GM23338 (cell line): Measurements from ENCODE around the gene SCOC. TPM values are rescaled to one million over a fixed set of nuclear protein-coding genes. Genes with fewer than 3 reads are reported as not detected.
A peak's percentile ranks its signal among the peaks of the same experiment; 100 is the strongest.
"Not testable (repeated sequence)": the region's sequence is repeated elsewhere in the genome, so short reads cannot be mapped to it uniquely, and the experiment has no call there.

Experiments used
- ATAC-seq: fragments of 200-7000 bp; cut with Tn5 transposase; 3 replicates; pipeline ENCODE4 v1.9.1; 2020
- DNase-seq: peaks from one replicate; pipeline ENCODE4 v3.0.0-alpha.2; 2015; ENCODE audit warnings: low spot score
- H2AFZ ChIP-seq: fragments of 200-600 bp; sonication (generic); 2 replicates; pipeline ENCODE4 v1.8.0; 2016; ENCODE audit warnings: antibody characterized with exemption, mild to moderate bottlenecking, moderate library complexity
- H3F3A ChIP-seq: fragments of 200-600 bp; sonication (generic); replicated peaks from 2 replicates; pipeline ENCODE4 v1.8.0; 2017; ENCODE audit warnings: antibody characterized with exemption, mixed run types, low read depth
- H3K27ac ChIP-seq: fragments of 200-600 bp; sonication (generic); 2 replicates; pipeline ENCODE4 v1.6.1; 2016; ENCODE audit warnings: low read depth
- H3K27me3 ChIP-seq: fragments of 200-600 bp; sonication (generic); 2 replicates; pipeline ENCODE4 v1.8.0; 2016; ENCODE audit warnings: mild to moderate bottlenecking, mixed run types, moderate library complexity; ENCODE audit not compliant: insufficient read depth
- H3K36me3 ChIP-seq: fragments of 200-600 bp; sonication (generic); 2 replicates; pipeline ENCODE4 v1.8.0; 2016; ENCODE audit warnings: mild to moderate bottlenecking; ENCODE audit not compliant: insufficient read depth
- H3K4me1 ChIP-seq: fragments of 200-600 bp; sonication (generic); 2 replicates; pipeline ENCODE4 v1.8.0; 2016; ENCODE audit warnings: mild to moderate bottlenecking, moderate library complexity; ENCODE audit not compliant: insufficient read depth
- H3K4me2 ChIP-seq: fragments of 200-600 bp; sonication (generic); 2 replicates; pipeline ENCODE4 v1.7.1; 2017; ENCODE audit warnings: mixed run types
- H3K4me3 ChIP-seq: fragments of 200-600 bp; sonication (generic); 2 replicates; pipeline ENCODE4 v1.6.1; 2016; ENCODE audit warnings: mixed run types
- H3K79me2 ChIP-seq: fragments of 200-600 bp; sonication (generic); replicated peaks from 2 replicates; pipeline ENCODE4 v1.8.0; 2017; ENCODE audit warnings: mild to moderate bottlenecking; ENCODE audit not compliant: insufficient read depth
- H3K9me2 ChIP-seq: fragments of 200-600 bp; sonication (generic); 2 replicates; pipeline ENCODE4 v1.8.0; 2017; ENCODE audit not compliant: insufficient read depth
- H4K20me1 ChIP-seq: fragments of 200-600 bp; sonication (generic); replicated peaks from 2 replicates; pipeline ENCODE4 v1.8.0; 2017; ENCODE audit warnings: mild to moderate bottlenecking; ENCODE audit not compliant: insufficient read depth
- H3K27ac Mint-ChIP-seq: 2 replicates; pipeline ENCODE4 v1.8.0; 2020; ENCODE audit warnings: inconsistent platforms, mild to moderate bottlenecking, moderate library complexity, mixed read lengths
- H3K27me3 Mint-ChIP-seq: 3 replicates; pipeline ENCODE4 v1.8.0; 2022; ENCODE audit warnings: low read depth, mild to moderate bottlenecking, moderate library complexity, mixed read lengths, inconsistent platforms; ENCODE audit not compliant: insufficient read depth, poor library complexity
- H3K36me3 Mint-ChIP-seq: 3 replicates; pipeline ENCODE4 v1.8.0; 2021; ENCODE audit warnings: low read depth, mild to moderate bottlenecking, inconsistent platforms, moderate library complexity, mixed read lengths
- H3K4me1 Mint-ChIP-seq: 3 replicates; pipeline ENCODE4 v1.8.0; 2020; ENCODE audit warnings: mild to moderate bottlenecking, inconsistent platforms, mixed read lengths
- H3K4me3 Mint-ChIP-seq: 3 replicates; pipeline ENCODE4 v1.8.0; 2021; ENCODE audit warnings: moderate library complexity, mild to moderate bottlenecking, inconsistent platforms, mixed read lengths
- H3K9me3 Mint-ChIP-seq: 3 replicates; pipeline ENCODE4 v1.8.0; 2020; ENCODE audit warnings: moderate library complexity, mild to moderate bottlenecking, inconsistent platforms, mixed read lengths
- EZH2phosphoT487 ChIP-seq: fragments of 200-600 bp; sonication (generic); IDR thresholded peaks from one replicate; pipeline ENCODE4 v1.8.1; 2018; ENCODE audit warnings: antibody characterized with exemption; ENCODE audit not compliant: unreplicated experiment
- JUNB ChIP-seq: IDR thresholded peaks from one replicate; pipeline ENCODE4 v1.6.1; 2016; ENCODE audit warnings: antibody characterized with exemption; ENCODE audit not compliant: unreplicated experiment
- NANOG ChIP-seq: IDR thresholded peaks from 2 replicates; pipeline ENCODE4 v1.6.1; 2016; ENCODE audit warnings: antibody characterized with exemption, borderline replicate concordance
- STAT1 ChIP-seq: IDR thresholded peaks from one replicate; pipeline ENCODE4 v1.6.1; 2016; ENCODE audit warnings: antibody characterized with exemption; ENCODE audit not compliant: unreplicated experiment
- ZNF462 ChIP-seq: fragments of 250-450 bp; sonication (Bioruptor Pico); IDR thresholded peaks from 2 replicates; pipeline ENCODE4 v1.5.0; 2020; ENCODE audit warnings: mild to moderate bottlenecking, moderate library complexity
- polyA plus RNA-seq: library from polyadenylated mRNA; unstranded; fragments of >200 nt; fragmentation: Nextera tagmentation; extraction: Ambion mirVana; gene quantifications from 2 replicates; pipeline ENCODE4 v1.2.1, GENCODE V29; 2016
- total RNA-seq: library from RNA; depleted of rRNA; stranded (reverse); fragments of >200 nt; shearing (Covaris generic); gene quantifications from 2 replicates; pipeline ENCODE4 v1.2.3, GENCODE V29; 2014
- TF ChIP-seq, protein P1 (sequence below): IDR thresholded peaks from one replicate; pipeline ENCODE4 v1.6.1; 2018; ENCODE audit warnings: antibody characterized with exemption; ENCODE audit not compliant: unreplicated experiment
- TF ChIP-seq, protein P2 (sequence below): IDR thresholded peaks from 2 replicates; pipeline ENCODE4 v1.6.1; 2016; ENCODE audit warnings: antibody characterized with exemption

SCOC gene
- total and polyA plus RNA-seq, 2 experiments from 2014 or later, result 47.2 to 59.5 TPM

GRCh38 chr4:140408974-140409373, 35.5 kb downstream of the SCOC start (continued):
- TF ChIP-seq, protein P1, sequence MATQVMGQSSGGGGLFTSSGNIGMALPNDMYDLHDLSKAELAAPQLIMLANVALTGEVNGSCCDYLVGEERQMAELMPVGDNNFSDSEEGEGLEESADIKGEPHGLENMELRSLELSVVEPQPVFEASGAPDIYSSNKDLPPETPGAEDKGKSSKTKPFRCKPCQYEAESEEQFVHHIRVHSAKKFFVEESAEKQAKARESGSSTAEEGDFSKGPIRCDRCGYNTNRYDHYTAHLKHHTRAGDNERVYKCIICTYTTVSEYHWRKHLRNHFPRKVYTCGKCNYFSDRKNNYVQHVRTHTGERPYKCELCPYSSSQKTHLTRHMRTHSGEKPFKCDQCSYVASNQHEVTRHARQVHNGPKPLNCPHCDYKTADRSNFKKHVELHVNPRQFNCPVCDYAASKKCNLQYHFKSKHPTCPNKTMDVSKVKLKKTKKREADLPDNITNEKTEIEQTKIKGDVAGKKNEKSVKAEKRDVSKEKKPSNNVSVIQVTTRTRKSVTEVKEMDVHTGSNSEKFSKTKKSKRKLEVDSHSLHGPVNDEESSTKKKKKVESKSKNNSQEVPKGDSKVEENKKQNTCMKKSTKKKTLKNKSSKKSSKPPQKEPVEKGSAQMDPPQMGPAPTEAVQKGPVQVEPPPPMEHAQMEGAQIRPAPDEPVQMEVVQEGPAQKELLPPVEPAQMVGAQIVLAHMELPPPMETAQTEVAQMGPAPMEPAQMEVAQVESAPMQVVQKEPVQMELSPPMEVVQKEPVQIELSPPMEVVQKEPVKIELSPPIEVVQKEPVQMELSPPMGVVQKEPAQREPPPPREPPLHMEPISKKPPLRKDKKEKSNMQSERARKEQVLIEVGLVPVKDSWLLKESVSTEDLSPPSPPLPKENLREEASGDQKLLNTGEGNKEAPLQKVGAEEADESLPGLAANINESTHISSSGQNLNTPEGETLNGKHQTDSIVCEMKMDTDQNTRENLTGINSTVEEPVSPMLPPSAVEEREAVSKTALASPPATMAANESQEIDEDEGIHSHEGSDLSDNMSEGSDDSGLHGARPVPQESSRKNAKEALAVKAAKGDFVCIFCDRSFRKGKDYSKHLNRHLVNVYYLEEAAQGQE, result no peak
- TF ChIP-seq, protein P2, sequence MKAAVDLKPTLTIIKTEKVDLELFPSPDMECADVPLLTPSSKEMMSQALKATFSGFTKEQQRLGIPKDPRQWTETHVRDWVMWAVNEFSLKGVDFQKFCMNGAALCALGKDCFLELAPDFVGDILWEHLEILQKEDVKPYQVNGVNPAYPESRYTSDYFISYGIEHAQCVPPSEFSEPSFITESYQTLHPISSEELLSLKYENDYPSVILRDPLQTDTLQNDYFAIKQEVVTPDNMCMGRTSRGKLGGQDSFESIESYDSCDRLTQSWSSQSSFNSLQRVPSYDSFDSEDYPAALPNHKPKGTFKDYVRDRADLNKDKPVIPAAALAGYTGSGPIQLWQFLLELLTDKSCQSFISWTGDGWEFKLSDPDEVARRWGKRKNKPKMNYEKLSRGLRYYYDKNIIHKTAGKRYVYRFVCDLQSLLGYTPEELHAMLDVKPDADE, result no peak
- no peak for TF ChIP-seq NANOG

DNA sequence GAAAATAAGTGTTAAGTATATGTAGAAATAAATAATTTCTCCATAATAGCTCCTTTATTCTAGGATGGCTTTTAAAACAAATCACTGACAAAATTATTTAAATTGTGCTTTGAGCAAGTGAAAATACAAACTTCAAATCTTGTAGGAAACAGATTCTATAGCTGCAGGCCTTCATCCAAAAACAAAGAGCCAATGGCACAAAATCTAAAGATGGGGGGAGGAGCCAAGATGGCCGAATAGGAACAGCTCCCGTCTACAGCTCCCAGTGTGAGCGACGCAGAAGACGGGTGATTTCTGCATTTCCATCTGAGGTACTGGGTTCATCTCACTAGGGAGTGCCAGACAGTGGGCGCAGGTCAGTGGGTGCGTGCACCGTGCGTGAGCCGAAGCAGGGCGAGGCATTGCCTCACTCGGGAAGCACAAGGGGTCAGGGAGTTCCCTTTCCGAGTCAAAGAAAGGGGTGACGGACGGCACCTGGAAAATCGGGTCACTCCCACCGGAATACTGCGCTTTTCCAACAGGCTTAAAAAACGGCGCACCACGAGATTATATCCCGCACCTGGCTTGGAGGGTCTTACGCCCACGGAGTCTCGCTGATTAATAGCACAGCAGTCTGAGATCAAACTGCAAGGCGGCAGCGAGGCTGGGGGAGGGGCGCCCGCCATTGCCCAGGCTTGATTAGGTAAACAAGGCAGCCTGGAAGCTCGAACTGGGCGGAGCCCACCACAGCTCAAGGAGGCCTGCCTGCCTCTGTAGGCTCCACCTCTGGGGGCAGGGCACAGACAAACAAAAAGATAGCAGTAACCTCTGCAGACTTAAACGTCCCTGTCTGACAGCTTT, 39.9 kb downstream of the SCOC start:
- not testable (repeated sequence) for H3K4me3 ChIP-seq, H3K36me3 Mint-ChIP-seq, H3F3A ChIP-seq, H4K20me1 ChIP-seq, ATAC-seq, H3K27ac ChIP-seq, H3K9me3 Mint-ChIP-seq, H3K79me2 ChIP-seq, H3K4me2 ChIP-seq, H3K27me3 Mint-ChIP-seq, H3K4me1 ChIP-seq, H3K27me3 ChIP-seq, H3K4me3 Mint-ChIP-seq, H2AFZ ChIP-seq, H3K9me2 ChIP-seq, H3K36me3 ChIP-seq
- Mint-ChIP-seq H3K4me1 (peaks cover 11% of the 10 kb centered on the region), H3K27ac (peak overlapping the region; percentile 80; the same call in 1 of the 2 replicates)
- DNase-seq, result peak; percentile 6

- Histone ChIP-seq H3K27ac (no peak overlapping the region), H3K4me1 (no peaks in the 10 kb centered on the region; the same call in 1 of the 2 replicates), H3K4me2 (no peak overlapping the region), H3K27me3 (no peaks in the 10 kb centered on the region), H2AFZ (no peak overlapping the region), H3K9me2 (no peaks in the 10 kb centered on the region), H3F3A (no peaks in the 10 kb centered on the region), H4K20me1 (no peaks in the 10 kb centered on the region), H3K36me3 (no peaks in the 10 kb centered on the region), H3K79me2 (no peaks in the 10 kb centered on the region), H3K4me3 (no peak overlapping the region)
- Mint-ChIP-seq H3K4me3 (no peak overlapping the region), H3K27me3 (no peaks in the 10 kb centered on the region), H3K4me1 (peaks cover 9% of the 10 kb centered on the region; the same call in 2 of the 3 replicates), H3K36me3 (no peaks in the 10 kb centered on the region), H3K9me3 (no peaks in the 10 kb centered on the region), H3K27ac (no peak overlapping the region)
- no peak for ATAC-seq
- DNase-seq, result no peak
- TF ChIP-seq EZH2phosphoT487 (no peak), ZNF462 (CRISPR knock-in tag) (no peak), STAT1 (no peak), JUNB (no peak)
- TF ChIP-seq, protein P2, result no peak
These were observed 49.7 kb downstream of the SCOC start for GRCh38 chr4:140423106-140423505.
